ENCODE data around the gene SEMA6C.

Gene SEMA6C

GRCh38 chr1:151156515-151156819, 10.0 kb upstream of the SEMA6C start, which contains the start of gene TNFAIP8L2:
TNFAIP8L2 (plus strand) TSS chr1:151156649; CDS start chr1:151158698, 2,049 bp downstream.
- Histone ChIP-seq H3K4me3 (ENCODE audit: low read depth in 1 of 2, low read length in 2 of 2) (no peak within 1 kb of the TSS), H3K4me1 (ENCODE audit: insufficient read depth, low read length) (peaks cover 9% of the 10 kb centered on the region), H3K27ac (ENCODE audit: low read depth, low read length) (peak within 1 kb of the TSS; percentile 35), H3K9ac (ENCODE audit: low read length) (no peak within 1 kb of the TSS), H3K27me3 (ENCODE audit: control insufficient read depth in 1 of 2, insufficient read depth in 2 of 2, low read length in 2 of 2) (no peaks in the 10 kb centered on the region), H3K36me3 (ENCODE audit: insufficient read depth, low read length) (peaks cover 39% of the 10 kb centered on the region), H3K9me3 (ENCODE audit: low read length) (no peaks in the 10 kb centered on the region)

GRCh38 chr1:151147665-151148064, 1.2 kb upstream of the SEMA6C start:
- Histone ChIP-seq H3K27me3 (ENCODE audit: control insufficient read depth in 1 of 2, insufficient read depth in 2 of 2, low read length in 2 of 2) (no peaks in the 10 kb centered on the region), H3K9me3 (ENCODE audit: low read length) (no peaks in the 10 kb centered on the region), H3K4me3 (ENCODE audit: low read depth in 1 of 2, low read length in 2 of 2) (peak overlapping the region in 1 of 2 donors; percentile 97), H3K27ac (ENCODE audit: low read depth, low read length) (peak overlapping the region; percentile 80), H3K4me1 (ENCODE audit: insufficient read depth, low read length) (peaks cover 30% of the 10 kb centered on the region), H3K36me3 (ENCODE audit: insufficient read depth, low read length) (no peaks in the 10 kb centered on the region), H3K9ac (ENCODE audit: low read length) (peak overlapping the region; percentile 75)

- Histone ChIP-seq H3K4me3 (ENCODE audit: low read depth in 1 of 2, low read length in 2 of 2) (peak overlapping the region; percentile 85 to 97), H3K27ac (ENCODE audit: low read depth, low read length) (peak overlapping the region; percentile 80)
Measured at GRCh38 chr1:151147132-151147503, 687 bp upstream of the SEMA6C start.

GRCh38 chr1:151146072-151146411, 389 bp downstream of the SEMA6C start:
- Histone ChIP-seq H3K9me3 (ENCODE audit: low read length) (no peaks in the 10 kb centered on the region), H3K4me3 (ENCODE audit: low read depth in 1 of 2, low read length in 2 of 2) (peak overlapping the region; percentile 85 to 97), H3K36me3 (ENCODE audit: insufficient read depth, low read length) (no peaks in the 10 kb centered on the region), H3K27ac (ENCODE audit: low read depth, low read length) (peak overlapping the region; percentile 90), H3K9ac (ENCODE audit: low read length) (peak overlapping the region; percentile 53), H3K27me3 (ENCODE audit: control insufficient read depth in 1 of 2, insufficient read depth in 2 of 2, low read length in 2 of 2) (no peaks in the 10 kb centered on the region), H3K4me1 (ENCODE audit: insufficient read depth, low read length) (peaks cover 30% of the 10 kb centered on the region)

More at GRCh38 chr1:151147132-151147503, 687 bp upstream of the SEMA6C start:
- Histone ChIP-seq H3K36me3 (ENCODE audit: insufficient read depth, low read length) (no peaks in the 10 kb centered on the region), H3K9ac (ENCODE audit: low read length) (peak overlapping the region; percentile 75), H3K9me3 (ENCODE audit: low read length) (no peaks in the 10 kb centered on the region), H3K27me3 (ENCODE audit: control insufficient read depth in 1 of 2, insufficient read depth in 2 of 2, low read length in 2 of 2) (no peaks in the 10 kb centered on the region), H3K4me1 (ENCODE audit: insufficient read depth, low read length) (peaks cover 30% of the 10 kb centered on the region)

GRCh38 chr1:151145304-151146071, 943 bp downstream of the SEMA6C start:
- H3K4me1 ChIP-seq (ENCODE audit: insufficient read depth, low read length) = peaks cover 30% of the 10 kb centered on the region
- H3K9me3 ChIP-seq (ENCODE audit: low read length) = no peaks in the 10 kb centered on the region
- H3K27ac ChIP-seq (ENCODE audit: low read depth, low read length) = peak overlapping the region; percentile 90
- peak overlapping the region; percentile 53 for H3K9ac ChIP-seq (ENCODE audit: low read length)
- peak overlapping the region; percentile 85 to 97 for H3K4me3 ChIP-seq (ENCODE audit: low read depth in 1 of 2, low read length in 2 of 2)
- no peaks in the 10 kb centered on the region for H3K36me3 ChIP-seq (ENCODE audit: insufficient read depth, low read length)
- no peaks in the 10 kb centered on the region for H3K27me3 ChIP-seq (ENCODE audit: control insufficient read depth in 1 of 2, insufficient read depth in 2 of 2, low read length in 2 of 2)

GRCh38 chr1:151144474-151145303, 1.7 kb downstream of the SEMA6C start:
- no peaks in the 10 kb centered on the region for H3K27me3 ChIP-seq (ENCODE audit: control insufficient read depth in 1 of 2, insufficient read depth in 2 of 2, low read length in 2 of 2)
- H3K36me3 ChIP-seq (ENCODE audit: insufficient read depth, low read length) = no peaks in the 10 kb centered on the region
- peak overlapping the region; percentile 53 for H3K9ac ChIP-seq (ENCODE audit: low read length)
- H3K27ac ChIP-seq (ENCODE audit: low read depth, low read length) = no peak overlapping the region
- no peaks in the 10 kb centered on the region for H3K9me3 ChIP-seq (ENCODE audit: low read length)
- peak overlapping the region in 1 of 2 donors; percentile 97 for H3K4me3 ChIP-seq (ENCODE audit: low read depth in 1 of 2, low read length in 2 of 2)
- peaks cover 30% of the 10 kb centered on the region for H3K4me1 ChIP-seq (ENCODE audit: insufficient read depth, low read length)

- Histone ChIP-seq H3K36me3 (ENCODE audit: insufficient read depth, low read length) (no peaks in the 10 kb centered on the region), H3K4me3 (ENCODE audit: low read depth in 1 of 2, low read length in 2 of 2) (no peak overlapping the region), H3K27me3 (ENCODE audit: control insufficient read depth in 1 of 2, insufficient read depth in 2 of 2, low read length in 2 of 2) (no peaks in the 10 kb centered on the region), H3K27ac (ENCODE audit: low read depth, low read length) (no peak overlapping the region), H3K4me1 (ENCODE audit: insufficient read depth, low read length) (peaks cover 30% of the 10 kb centered on the region), H3K9me3 (ENCODE audit: low read length) (no peaks in the 10 kb centered on the region), H3K9ac (ENCODE audit: low read length) (no peak overlapping the region)
Measured at GRCh38 chr1:151143986-151144385, 2.4 kb downstream of the SEMA6C start.

- H3K27me3 ChIP-seq (ENCODE audit: control insufficient read depth in 1 of 2, insufficient read depth in 2 of 2, low read length in 2 of 2) = no peaks in the 10 kb centered on the region
- H3K9me3 ChIP-seq (ENCODE audit: low read length) = no peaks in the 10 kb centered on the region
- no peak overlapping the region for H3K27ac ChIP-seq (ENCODE audit: low read depth, low read length)
- no peak overlapping the region for H3K4me3 ChIP-seq (ENCODE audit: low read depth in 1 of 2, low read length in 2 of 2)
- peaks cover 30% of the 10 kb centered on the region for H3K4me1 ChIP-seq (ENCODE audit: insufficient read depth, low read length)
- H3K9ac ChIP-seq (ENCODE audit: low read length) = no peak overlapping the region
- no peaks in the 10 kb centered on the region for H3K36me3 ChIP-seq (ENCODE audit: insufficient read depth, low read length)
Measured at GRCh38 chr1:151143057-151143435, 3.4 kb downstream of the SEMA6C start.

GRCh38 chr1:151142411-151143056, 3.9 kb downstream of the SEMA6C start:
- H3K4me1 ChIP-seq (ENCODE audit: insufficient read depth, low read length) = peaks cover 29% of the 10 kb centered on the region
- H3K27me3 ChIP-seq (ENCODE audit: control insufficient read depth in 1 of 2, insufficient read depth in 2 of 2, low read length in 2 of 2) = no peaks in the 10 kb centered on the region
- no peak overlapping the region for H3K9ac ChIP-seq (ENCODE audit: low read length)
- no peaks in the 10 kb centered on the region for H3K9me3 ChIP-seq (ENCODE audit: low read length)
- no peaks in the 10 kb centered on the region for H3K36me3 ChIP-seq (ENCODE audit: insufficient read depth, low read length)
- no peak overlapping the region for H3K4me3 ChIP-seq (ENCODE audit: low read depth in 1 of 2, low read length in 2 of 2)
- H3K27ac ChIP-seq (ENCODE audit: low read depth, low read length) = no peak overlapping the region

GRCh38 chr1:151137789-151138188, 8.6 kb downstream of the SEMA6C start:
- Histone ChIP-seq H3K4me1 (ENCODE audit: insufficient read depth, low read length) (no peaks in the 10 kb centered on the region), H3K27ac (ENCODE audit: low read depth, low read length) (no peak overlapping the region), H3K9ac (ENCODE audit: low read length) (no peak overlapping the region), H3K36me3 (ENCODE audit: insufficient read depth, low read length) (peaks cover 7% of the 10 kb centered on the region), H3K9me3 (ENCODE audit: low read length) (no peaks in the 10 kb centered on the region), H3K4me3 (ENCODE audit: low read depth in 1 of 2, low read length in 2 of 2) (no peak overlapping the region), H3K27me3 (ENCODE audit: control insufficient read depth in 1 of 2, insufficient read depth in 2 of 2, low read length in 2 of 2) (no peaks in the 10 kb centered on the region)

Data from muscle layer of colon (tissue), 2 donors.